Colonic mucosa (tissue), 4 donors: ENCODE measurements around the gene TRPC3. TPM values are rescaled to one million over a fixed set of nuclear protein-coding genes. Genes with fewer than 3 reads are reported as not detected.

Experiments used
- DNase-seq: peaks from one replicate; pipeline ENCODE4 v3.0.0-alpha.2; 2020
- H3K27ac ChIP-seq: fragments of 200-600 bp; one replicate; pipeline ENCODE4 v1.8.0; 2021
- H3K27me3 ChIP-seq: fragments of 200-600 bp; one replicate; pipeline ENCODE4 v1.8.0; 2021
- H3K36me3 ChIP-seq: fragments of 200-600 bp; one replicate; pipeline ENCODE4 v1.8.0; 2021
- H3K4me1 ChIP-seq: fragments of 200-600 bp; one replicate; pipeline ENCODE4 v1.8.0; 2021; ENCODE audit warnings: mild to moderate bottlenecking
- H3K4me3 ChIP-seq: fragments of 200-600 bp; one replicate; pipeline ENCODE4 v1.8.0; 2021
- H3K9ac ChIP-seq, 2 donors: one replicate each; pipeline ENCODE4 v1.7.0; 2013; ENCODE audit warnings: control low read depth in 2 of 2, low read depth in 2 of 2, low read length in 2 of 2
- H3K9me3 ChIP-seq: fragments of 200-600 bp; one replicate; pipeline ENCODE4 v1.8.0; 2021
- intact Hi-C: fragments of 100-400 bp; cut with DNase I; formaldehyde crosslinking; loops from one replicate; pipeline ENCODE4 v1.14.1; 2022
- total RNA-seq, 2 donors: library from RNA; stranded (reverse); fragmentation: NEBNext Ultra II Directional in 1 of 2; extraction: Animal tissue kit (Norgen Biotek cat#: 25700) in 1 of 2; gene quantifications; one replicate each; pipeline ENCODE4 v1.2.1, GENCODE V29; 2021
- TF ChIP-seq, protein P1 (sequence below): fragments of 200-600 bp; IDR thresholded peaks from one replicate; pipeline ENCODE4 v1.8.0; 2022; ENCODE audit warnings: antibody characterized with exemption, mild to moderate bottlenecking
- donor health status: healthy.
- donor health status: DM: no; HTN: no; CAD: no.
- donor health status: DM: no; HTN: no; CAD: no.

The TRPC3 gene
- total RNA-seq, 2 donors from 2014 or later: 0.15 TPM; not detected in 1

DNA sequence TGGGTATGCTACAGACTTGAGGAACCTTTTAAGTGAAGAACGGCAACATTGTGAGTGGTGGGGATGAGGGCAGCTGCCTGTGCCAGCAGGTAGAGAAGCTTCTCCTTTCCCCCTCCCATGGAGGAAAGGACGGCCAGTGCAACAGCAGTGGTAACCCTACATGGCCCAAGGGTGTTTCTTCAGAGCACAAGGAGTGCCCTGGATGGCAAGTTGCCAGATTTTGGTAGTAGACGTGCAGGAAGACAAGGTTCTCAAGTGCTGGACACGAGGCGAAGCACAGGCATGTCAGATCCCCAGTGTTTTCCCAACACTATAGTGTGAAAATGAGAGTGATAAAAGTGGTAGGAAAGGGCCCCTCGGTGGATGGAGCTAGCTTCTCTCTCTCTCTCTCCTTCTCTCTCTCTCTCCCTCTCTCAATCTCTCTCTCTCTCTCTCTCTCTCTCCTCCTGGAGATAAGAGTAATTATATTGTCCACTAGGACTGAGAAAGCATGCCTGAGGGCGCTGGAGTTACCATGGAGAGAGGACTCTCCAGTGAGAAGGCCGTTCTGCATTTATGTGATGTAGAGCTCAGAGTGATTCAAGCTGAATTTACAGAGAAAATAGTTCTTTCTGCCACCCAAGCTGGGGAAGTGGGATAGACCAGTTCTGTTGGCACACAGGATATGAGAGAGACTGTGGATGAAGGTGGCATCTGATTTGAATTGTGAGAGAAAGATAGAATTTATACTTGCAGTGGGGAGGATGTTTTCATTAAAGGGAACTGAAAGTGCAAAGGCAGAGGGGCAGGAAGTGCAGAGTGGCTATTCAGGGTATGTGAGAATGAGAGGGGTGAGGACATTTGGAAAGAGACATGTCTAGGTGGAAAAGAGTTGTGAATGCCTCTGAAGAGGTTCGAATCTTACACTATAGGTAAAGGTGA lies 25.7 kb upstream of the TRPC3 start:
- H3K27me3 ChIP-seq: no peaks in the 10 kb centered on the region
- intact Hi-C loops: no loop called here
- H3K4me1 ChIP-seq: no peaks in the 10 kb centered on the region
- no peak overlapping the region for H3K27ac ChIP-seq
- no peaks in the 10 kb centered on the region for H3K36me3 ChIP-seq
- no peak for DNase-seq
- no peaks in the 10 kb centered on the region for H3K9me3 ChIP-seq
- no peak overlapping the region for H3K9ac ChIP-seq
- H3K4me3 ChIP-seq: no peak overlapping the region
- TF ChIP-seq, protein P1, sequence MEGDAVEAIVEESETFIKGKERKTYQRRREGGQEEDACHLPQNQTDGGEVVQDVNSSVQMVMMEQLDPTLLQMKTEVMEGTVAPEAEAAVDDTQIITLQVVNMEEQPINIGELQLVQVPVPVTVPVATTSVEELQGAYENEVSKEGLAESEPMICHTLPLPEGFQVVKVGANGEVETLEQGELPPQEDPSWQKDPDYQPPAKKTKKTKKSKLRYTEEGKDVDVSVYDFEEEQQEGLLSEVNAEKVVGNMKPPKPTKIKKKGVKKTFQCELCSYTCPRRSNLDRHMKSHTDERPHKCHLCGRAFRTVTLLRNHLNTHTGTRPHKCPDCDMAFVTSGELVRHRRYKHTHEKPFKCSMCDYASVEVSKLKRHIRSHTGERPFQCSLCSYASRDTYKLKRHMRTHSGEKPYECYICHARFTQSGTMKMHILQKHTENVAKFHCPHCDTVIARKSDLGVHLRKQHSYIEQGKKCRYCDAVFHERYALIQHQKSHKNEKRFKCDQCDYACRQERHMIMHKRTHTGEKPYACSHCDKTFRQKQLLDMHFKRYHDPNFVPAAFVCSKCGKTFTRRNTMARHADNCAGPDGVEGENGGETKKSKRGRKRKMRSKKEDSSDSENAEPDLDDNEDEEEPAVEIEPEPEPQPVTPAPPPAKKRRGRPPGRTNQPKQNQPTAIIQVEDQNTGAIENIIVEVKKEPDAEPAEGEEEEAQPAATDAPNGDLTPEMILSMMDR: no peak

DNA sequence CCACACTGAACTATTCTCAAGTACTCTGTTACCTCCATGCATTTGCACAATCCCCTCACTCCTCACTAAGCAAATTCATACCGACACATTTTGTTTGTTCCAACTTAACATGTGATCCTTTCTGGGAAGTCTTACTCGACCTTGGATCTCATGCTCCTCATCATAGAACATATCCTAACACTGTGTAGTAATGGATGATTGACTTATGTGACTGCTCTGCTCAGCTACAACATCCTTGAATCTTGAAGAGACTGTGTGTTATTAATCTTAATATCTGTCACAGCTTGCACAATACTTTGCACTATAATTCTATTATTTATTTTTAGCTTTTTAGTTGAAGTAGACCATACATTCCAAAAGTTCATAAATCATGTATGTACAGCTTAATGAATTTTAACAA lies 23.9 kb upstream of the TRPC3 start:
- intact Hi-C loops: no loop called here
- no peak overlapping the region for H3K27ac ChIP-seq
- no peak for DNase-seq
- no peak overlapping the region for H3K4me3 ChIP-seq
- no peaks in the 10 kb centered on the region for H3K9me3 ChIP-seq
- H3K4me1 ChIP-seq: no peaks in the 10 kb centered on the region
- TF ChIP-seq, protein P1: no peak
- no peaks in the 10 kb centered on the region for H3K27me3 ChIP-seq
- no peak overlapping the region for H3K9ac ChIP-seq
- H3K36me3 ChIP-seq: no peaks in the 10 kb centered on the region

DNA sequence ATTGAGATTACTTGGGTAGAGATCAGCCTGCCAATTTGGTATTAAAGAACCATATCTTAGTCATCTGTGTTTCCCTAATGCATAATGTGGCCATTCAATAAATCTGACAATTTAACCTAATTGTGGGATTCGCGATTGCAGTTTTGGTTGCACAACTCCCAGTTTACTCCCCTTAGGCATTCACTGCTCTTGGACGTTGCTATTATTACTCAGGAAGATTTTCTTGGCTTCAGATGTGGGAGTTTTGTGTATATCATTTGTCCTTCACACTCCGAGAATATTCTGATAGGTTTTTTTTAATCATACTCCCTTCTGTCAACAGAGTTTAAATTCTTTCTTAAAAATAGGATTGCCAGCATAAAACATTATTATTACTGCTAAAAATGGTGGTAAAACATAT lies 22.0 kb upstream of the TRPC3 start:
- peaks cover under 1% of the 10 kb centered on the region for H3K27me3 ChIP-seq
- H3K4me1 ChIP-seq: no peaks in the 10 kb centered on the region
- H3K9me3 ChIP-seq: no peaks in the 10 kb centered on the region
- no peak for DNase-seq
- no peaks in the 10 kb centered on the region for H3K36me3 ChIP-seq
- no peak overlapping the region for H3K4me3 ChIP-seq
- H3K9ac ChIP-seq: no peak overlapping the region
- TF ChIP-seq, protein P1: no peak
- intact Hi-C loops: no loop called here
- H3K27ac ChIP-seq: no peak overlapping the region

DNA sequence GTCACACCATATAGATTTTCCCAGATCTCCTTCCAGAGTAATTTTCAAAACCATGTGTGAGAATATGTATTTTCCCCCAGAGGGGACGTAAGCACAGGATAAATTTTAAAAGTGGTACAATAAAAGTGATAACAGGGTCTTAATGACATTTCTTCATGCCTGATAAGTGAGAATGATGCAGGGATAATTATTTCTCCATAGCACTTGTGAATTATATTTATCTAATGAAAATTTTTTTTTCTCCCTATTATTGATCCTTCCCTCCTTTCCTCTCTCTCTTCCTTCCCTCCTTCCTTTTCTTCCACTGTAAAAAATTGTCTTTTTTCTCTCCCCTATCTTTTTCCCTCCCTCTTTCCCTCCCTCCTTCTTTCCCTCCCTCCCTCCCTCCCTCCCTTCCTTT lies 17.0 kb upstream of the TRPC3 start:
- intact Hi-C loops: no loop called here
- H3K27me3 ChIP-seq: peaks cover 4% of the 10 kb centered on the region
- no peaks in the 10 kb centered on the region for H3K36me3 ChIP-seq

DNA sequence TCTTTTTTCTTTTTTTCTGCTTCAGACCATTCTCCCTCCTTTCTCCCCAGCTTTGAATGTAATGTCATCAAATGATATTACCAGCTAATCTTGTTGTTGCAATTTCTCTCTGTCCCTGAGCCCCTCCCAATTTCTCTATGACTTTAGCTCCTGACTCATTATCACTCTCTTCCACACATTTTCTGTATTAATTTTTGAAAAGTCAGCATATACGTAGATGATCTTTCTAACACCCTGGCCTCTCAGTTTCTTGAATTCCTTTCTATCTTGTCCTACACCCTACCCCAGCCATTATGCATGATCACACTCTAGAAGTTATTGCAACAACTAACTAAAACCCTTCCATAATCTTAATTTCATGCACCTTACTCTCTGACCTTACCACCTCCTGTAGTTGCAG lies 13.1 kb upstream of the TRPC3 start:
- Histone ChIP-seq H3K4me3 (no peak overlapping the region), H3K27me3 (peaks cover 4% of the 10 kb centered on the region), H3K9me3 (no peaks in the 10 kb centered on the region), H3K9ac (no peak overlapping the region), H3K36me3 (no peaks in the 10 kb centered on the region), H3K27ac (no peak overlapping the region), H3K4me1 (no peaks in the 10 kb centered on the region)
- no peak for DNase-seq
- TF ChIP-seq, protein P1: no peak
- intact Hi-C loops: no loop called here

More for the DNA sequence above, 17.0 kb upstream of the TRPC3 start:
- Histone ChIP-seq H3K9ac (no peak overlapping the region), H3K9me3 (no peaks in the 10 kb centered on the region), H3K4me3 (no peak overlapping the region), H3K27ac (no peak overlapping the region), H3K4me1 (no peaks in the 10 kb centered on the region)
- TF ChIP-seq, protein P1: no peak
- no peak for DNase-seq
